Measurements from ENCODE around the gene CCT6B.
"Not testable (repeated sequence)": the region's sequence is repeated elsewhere in the genome, so short reads cannot be mapped to it uniquely, and the experiment has no call there.

Gene CCT6B

GRCh38 chr17:34961093-34961911 is at the start of gene CCT6B, which contains the start of gene ZNF830:
Gene CCT6B (minus strand): TSS chr17:34961460. CDS start chr17:34961393, 67 bp downstream.
Gene ZNF830 (plus strand): TSS chr17:34961540. CDS start chr17:34961567, 27 bp downstream.
- peak; percentile 93 for DNase-seq

DNA sequence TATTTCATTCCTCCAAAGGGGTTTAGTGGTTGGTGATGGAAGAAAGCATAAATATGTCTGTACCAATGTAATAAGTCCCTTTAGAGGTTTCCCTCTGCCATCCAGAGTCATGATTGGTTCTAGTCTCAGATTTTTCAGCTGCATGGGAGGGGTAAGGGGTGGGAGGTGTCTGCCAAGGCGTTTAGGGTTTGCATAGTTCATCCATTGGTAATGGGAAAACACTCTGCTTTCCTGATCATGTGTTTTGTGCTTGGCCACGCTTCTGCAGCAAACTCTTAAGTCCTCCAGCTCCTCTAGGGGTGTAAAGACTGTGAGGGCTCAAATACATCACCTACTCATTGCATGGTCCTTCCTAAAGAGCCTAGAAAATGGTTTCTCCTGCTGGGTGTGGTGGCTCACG is 48.8 kb upstream of the CCT6B start:
- DNase-seq = no peak

- no peak for DNase-seq
Observed at GRCh38 chr17:35006961-35007360, 45.7 kb upstream of the CCT6B start.

GRCh38 chr17:35006345-35006744 is 45.1 kb upstream of the CCT6B start:
- no peak for DNase-seq

- no peak for DNase-seq
Observed at GRCh38 chr17:35003778-35004177, 42.5 kb upstream of the CCT6B start.

DNA sequence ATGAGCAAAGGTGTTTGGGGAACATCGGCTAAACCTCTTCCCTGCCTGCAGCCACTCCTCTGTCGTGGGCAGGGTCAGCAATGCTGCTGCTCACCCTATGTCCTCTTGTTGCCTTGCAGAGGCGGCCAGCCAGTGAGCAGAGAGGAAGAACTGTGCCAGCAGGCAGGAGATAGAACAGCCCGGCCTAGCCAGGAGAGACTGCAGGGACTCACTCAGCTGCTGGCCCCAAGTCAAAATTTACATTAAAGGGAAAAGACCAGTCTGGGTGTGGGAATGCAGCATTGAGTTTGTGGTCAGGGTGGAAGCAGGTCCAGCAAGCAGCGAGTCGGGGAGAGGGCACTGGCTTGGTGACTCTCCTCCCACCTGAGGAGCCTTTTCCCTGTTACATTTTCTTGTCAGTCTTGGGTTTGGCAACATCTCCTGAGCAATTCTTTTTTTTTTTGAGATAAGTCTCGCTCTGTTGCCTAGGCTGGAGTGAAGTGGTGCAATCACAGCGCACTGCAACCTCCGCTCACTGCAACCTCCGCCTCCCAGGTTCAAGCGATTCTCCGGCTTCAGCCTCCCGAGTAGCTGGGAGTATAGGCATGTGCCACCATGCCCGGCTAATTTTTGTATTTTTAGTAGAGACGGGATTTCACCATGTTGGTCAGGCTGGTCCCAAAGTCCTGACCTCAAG is 41.8 kb upstream of the CCT6B start:
- DNase-seq = no peak

DNA sequence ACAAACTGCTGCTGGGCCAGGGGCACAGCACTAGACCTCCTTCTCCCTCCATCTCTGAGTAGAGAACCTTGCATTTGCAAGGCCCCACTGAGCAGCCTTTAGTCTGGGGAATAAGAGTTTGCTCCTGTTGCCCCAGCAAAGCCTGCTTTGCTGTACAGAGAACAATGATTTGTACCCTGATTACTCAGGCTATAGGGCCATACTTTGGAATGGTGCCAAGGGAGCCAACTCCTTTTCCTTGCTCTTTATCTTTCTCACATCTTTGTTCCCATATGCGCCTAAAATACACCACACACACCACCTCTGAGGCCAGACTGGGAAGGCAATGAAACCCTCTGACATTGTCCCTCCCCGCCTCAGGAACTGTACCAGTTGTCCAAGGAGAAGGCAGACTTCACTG is 40.3 kb upstream of the CCT6B start:
- DNase-seq = no peak

DNA sequence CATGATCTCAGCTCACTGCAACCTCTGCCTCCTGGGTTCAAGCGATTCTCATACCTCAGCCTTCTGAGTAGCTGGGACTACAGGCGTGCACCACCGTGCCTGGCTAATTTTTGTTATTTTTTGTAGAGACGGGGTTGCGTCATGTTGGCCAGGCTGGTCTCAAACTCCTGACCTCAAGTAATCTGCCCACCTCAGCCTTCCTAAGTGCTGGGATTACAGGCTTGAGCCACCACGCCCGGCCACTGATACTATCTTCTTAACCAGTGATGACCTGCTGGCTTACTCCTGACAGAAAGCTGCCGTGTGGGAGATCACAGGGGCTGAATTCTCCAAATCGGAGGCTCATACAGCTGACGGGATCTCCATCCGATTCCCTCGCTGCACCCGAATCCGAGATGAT is 39.7 kb upstream of the CCT6B start:
- not testable (repeated sequence) for DNase-seq

DNA sequence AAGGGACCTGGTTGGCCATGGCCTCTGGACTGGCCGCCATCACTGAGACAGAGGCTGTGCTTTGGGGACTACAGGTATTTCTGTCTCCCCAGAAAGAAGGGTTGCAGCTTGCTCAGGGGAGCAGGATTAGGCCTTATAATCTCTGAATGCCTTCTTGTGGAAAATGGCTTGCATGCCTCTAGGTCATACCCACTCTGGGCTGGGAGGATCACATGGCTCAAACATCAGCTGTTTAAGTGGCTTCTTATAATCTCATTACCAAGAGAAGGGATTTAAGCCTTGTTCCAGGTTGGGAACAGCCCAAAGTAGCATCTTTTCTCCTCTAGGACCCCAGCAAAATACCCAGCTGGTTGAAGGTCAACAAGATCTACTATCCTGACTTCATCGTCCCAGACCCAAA is 38.2 kb upstream of the CCT6B start:
- no peak for DNase-seq

DNA sequence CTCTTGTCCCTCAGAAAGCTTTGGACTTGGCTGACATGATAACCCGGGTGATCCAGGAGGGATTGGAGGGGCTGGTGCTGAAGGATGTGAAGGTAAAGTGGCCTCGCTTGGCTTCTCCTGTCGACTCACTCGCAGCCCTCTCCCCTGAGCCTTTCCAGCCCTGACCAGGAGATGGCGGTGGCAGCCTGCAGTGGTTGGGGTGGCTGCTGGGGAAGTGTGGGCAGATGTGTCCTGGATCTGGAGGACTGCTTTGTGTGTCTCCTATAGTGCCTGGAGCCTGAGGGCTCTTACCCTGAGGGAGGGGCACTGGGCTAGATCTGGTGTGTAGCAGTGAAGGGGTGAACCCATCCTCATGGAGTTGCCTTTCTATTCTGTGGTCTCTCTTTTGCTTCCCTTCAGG is 36.9 kb upstream of the CCT6B start:
- peak; percentile 69 for DNase-seq

- DNase-seq = no peak
Observed at GRCh38 chr17:34997355-34997862, 36.1 kb upstream of the CCT6B start.

GRCh38 chr17:34996422-34997285 is 35.4 kb upstream of the CCT6B start:
- DNase-seq = no peak

DNA sequence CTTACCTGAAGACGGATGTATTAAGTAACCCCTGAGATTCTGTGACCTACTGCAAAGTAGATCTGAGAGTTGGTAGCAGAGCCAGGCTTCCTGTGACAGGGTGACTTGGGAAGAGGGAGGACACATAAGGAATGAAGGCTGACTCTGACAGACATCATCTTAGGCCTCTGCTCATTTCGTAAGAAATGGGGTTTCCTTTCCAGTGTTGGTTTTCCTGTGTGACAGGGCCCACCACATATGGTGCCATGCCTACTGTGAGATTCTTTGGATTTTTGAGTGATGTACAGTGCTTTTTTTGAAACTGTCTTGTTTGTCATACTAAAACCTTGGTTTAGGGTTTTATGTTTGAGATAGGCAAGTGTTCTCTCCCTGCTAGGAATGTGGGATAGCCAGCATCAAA is 31.8 kb upstream of the CCT6B start:
- no peak for DNase-seq

GRCh38 chr17:34991606-34992005 is 30.3 kb upstream of the CCT6B start:
- no peak for DNase-seq

- DNase-seq = no peak
Observed at GRCh38 chr17:34990921-34991365, 29.7 kb upstream of the CCT6B start.

- no peak for DNase-seq
Observed at GRCh38 chr17:34989473-34989872, 28.2 kb upstream of the CCT6B start.

- DNase-seq = no peak
Observed at GRCh38 chr17:34988644-34989043, 27.4 kb upstream of the CCT6B start.

DNA sequence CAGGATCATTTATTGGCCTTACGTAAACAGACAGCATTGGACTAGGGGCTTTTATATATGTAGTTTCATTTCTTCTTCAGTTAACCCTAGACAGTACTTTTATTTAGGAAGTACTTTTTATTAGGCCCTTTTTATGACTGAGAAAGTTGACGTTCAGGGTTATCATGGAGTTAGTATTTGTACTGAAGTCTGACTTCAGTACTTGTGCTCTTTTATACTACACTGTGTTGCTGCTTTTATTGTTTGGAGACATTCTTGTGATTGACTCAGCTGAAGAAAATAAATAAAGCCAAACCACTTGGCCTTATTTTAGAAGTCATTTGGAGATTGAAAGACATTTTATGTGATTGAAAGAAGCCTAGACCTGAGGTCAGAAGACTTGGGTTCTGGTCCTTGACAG is 26.0 kb upstream of the CCT6B start:
- DNase-seq = no peak

GRCh38 chr17:34981538-34982241 is 20.4 kb upstream of the CCT6B start:
- no peak for DNase-seq

GRCh38 chr17:34980681-34981537 is 19.6 kb upstream of the CCT6B start:
- DNase-seq = peak; percentile 57

DNA sequence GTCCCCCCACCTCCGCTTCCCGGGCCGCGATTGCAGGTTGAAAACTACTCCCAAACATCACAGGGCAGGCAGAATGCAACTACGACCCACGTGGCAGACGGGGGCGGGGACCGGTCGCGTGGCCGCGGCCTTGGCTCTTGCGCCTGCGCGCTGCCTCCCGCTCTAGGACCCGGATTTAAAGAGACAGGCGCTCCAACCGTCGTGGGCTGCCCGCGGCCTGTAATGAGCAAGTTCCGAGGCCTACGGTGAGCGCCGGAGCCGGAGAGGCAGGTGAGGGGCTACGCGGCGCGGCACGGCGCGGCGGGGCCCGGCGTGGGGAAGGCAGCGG is 19.1 kb upstream of the CCT6B start, which contains the start of gene LIG3:
TSS of gene LIG3 (plus strand) at position 160 of the 328 bp plus-strand sequence. CDS start 2,494 bp downstream, outside the sequence.
- DNase-seq = peak; percentile 92

All from DMS53 (cell line).